GM10248 (cell line): Measurements from ENCODE around the gene PSMG4.

Experiments
- CTCF ChIA-PET: fragments of 300-600 bp; sonication (Branson Sonifier 250); formaldehyde crosslinking; extraction: SDS; loops from one replicate; lab custom pipeline; 2021; ENCODE audit warnings: antibody characterized with exemption; lab: Yijun Ruan, JAX
- POLR2A ChIA-PET: fragments of 350-650 bp; sonication (Branson Sonifier 250); formaldehyde crosslinking; extraction: SDS; loops from one replicate; lab custom pipeline; 2020; ENCODE audit warnings: antibody characterized with exemption; lab: Yijun Ruan, JAX
- DNase-seq: peaks from one replicate; pipeline ENCODE4 v3.0.0; 2012; ENCODE audit errors: extremely low spot score
- CTCF ChIP-seq: IDR thresholded peaks from 2 replicates; pipeline ENCODE4 v1.5.1; 2012; ENCODE audit warnings: mild to moderate bottlenecking, low read depth; ENCODE audit errors: extremely low read depth, missing control alignments, control extremely low read depth

Gene PSMG4

GRCh38 chr6:3277251-3277650 is 18.5 kb downstream of the PSMG4 start:
- ChIA-PET POLR2A (interaction anchor here (1.0 kb wide), 1 partner anchor 11 kb away, joined by 6 read pairs; no protein-coding TSS in a partner anchor), CTCF (interaction anchor here (1.0 to 2.6 kb wide), 3 partner anchors 21 to 455 kb away, joined by 3 to 23 read pairs (median 3); no protein-coding TSS in a partner anchor)
- no peak for DNase-seq
- no peak for TF ChIP-seq CTCF

- no peak for TF ChIP-seq CTCF
- CTCF ChIA-PET, result interaction anchor here (1.0 to 2.6 kb wide), 2 partner anchors 20 to 454 kb away, joined by 3 to 23 read pairs; no protein-coding TSS in a partner anchor
- POLR2A ChIA-PET, result no interaction called here
- DNase-seq, result no peak
Measured at GRCh38 chr6:3277851-3278416, 19.2 kb downstream of the PSMG4 start.

GRCh38 chr6:3278691-3279090 is 19.9 kb downstream of the PSMG4 start:
- ChIA-PET POLR2A (no interaction called here), CTCF (interaction anchor here (1.8 to 8.3 kb wide), 2 partner anchors 452 to 654 kb away, joined by 5 to 112 read pairs; no protein-coding TSS in a partner anchor)
- TF ChIP-seq CTCF, result no peak
- no peak for DNase-seq

GRCh38 chr6:3280091-3280490 is 21.3 kb downstream of the PSMG4 start:
- POLR2A ChIA-PET, result no interaction called here
- DNase-seq, result no peak
- CTCF ChIA-PET, result interaction anchor here (0.6 to 8.3 kb wide), 28 partner anchors 11 to 729 kb away, joined by 3 to 112 read pairs (median 4); no protein-coding TSS in a partner anchor
- TF ChIP-seq CTCF, result no peak

GRCh38 chr6:3280866-3281465 is 22.2 kb downstream of the PSMG4 start:
- DNase-seq, result no peak
- POLR2A ChIA-PET, result no interaction called here
- CTCF ChIA-PET, result interaction anchor here (0.8 to 8.3 kb wide), 10 partner anchors 10 to 705 kb away, joined by 3 to 112 read pairs (median 3); no protein-coding TSS in a partner anchor
- TF ChIP-seq CTCF, result no peak

- ChIA-PET POLR2A (no interaction called here), CTCF (interaction anchor here (0.7 to 8.3 kb wide), 11 partner anchors 8 to 704 kb away, joined by 3 to 112 read pairs (median 3); no protein-coding TSS in a partner anchor)
- DNase-seq, result no peak
- no peak for TF ChIP-seq CTCF
Measured at GRCh38 chr6:3281631-3282475, 23.1 kb downstream of the PSMG4 start.
